Measurements from ENCODE around the gene KIAA1328. TPM values are rescaled to one million over a fixed set of nuclear protein-coding genes. Genes with fewer than 3 reads are reported as not detected.

KIAA1328 gene
- total and polyA plus RNA-seq, 2 donors (not counting 3 experiments of a cell fraction or from before 2014, with no cell fraction given) = 2.7 to 6.5 TPM

- ChIA-PET POLR2A (no interaction called here), CTCF (interaction anchor here (1.4 kb wide), 1 partner anchor 308 kb away, joined by 3 read pairs; no protein-coding TSS in a partner anchor)
- BruUV-seq (replicated peaks) = no TSS peak
- Histone ChIP-seq H3K4me2 (ENCODE audit: insufficient read depth, low read length) (no peak overlapping the region), H3K4me1 (ENCODE audit: control insufficient read depth, extremely low read depth, insufficient read depth, low read length) (no peaks in the 10 kb centered on the region), H3K4me3 (replicated peaks in 1 of 3; ENCODE audit: insufficient read depth in 1 of 3, low read depth in 1 of 3, low read length in 3 of 3) (no peak overlapping the region), H3K27me3 (ENCODE audit: control insufficient read depth in 2 of 2, insufficient read depth in 2 of 2, low read length in 2 of 2) (peaks cover 22% of the 10 kb centered on the region in 2 experiments), H2AFZ (ENCODE audit: low read depth, low read length) (no peak overlapping the region), H3K36me3 (ENCODE audit: control insufficient read depth in 2 of 2, extremely low read depth in 1 of 2, insufficient read depth in 2 of 2, low read length in 2 of 2) (no peaks in the 10 kb centered on the region), H4K20me1 (replicated peaks; ENCODE audit: control insufficient read depth, extremely low read depth, insufficient read depth, low read length) (no peaks in the 10 kb centered on the region), H3K79me2 (ENCODE audit: control insufficient read depth, insufficient read depth, low read length) (no peaks in the 10 kb centered on the region), H3K9me3 (replicated peaks; ENCODE audit: control insufficient read depth, insufficient read depth, low read length) (no peaks in the 10 kb centered on the region), H3K27ac (ENCODE audit: insufficient read depth, low read depth, low read length) (no peak overlapping the region), H3K9me1 (replicated peaks; ENCODE audit: control insufficient read depth, extremely low read depth, insufficient read depth, low read length) (no peaks in the 10 kb centered on the region), H3K9ac (replicated peaks; ENCODE audit: extremely low read depth, insufficient read depth, low read length) (no peak overlapping the region)
- DNase-seq (ENCODE audit: low read depth, low spot score) = no peak
- TF ChIP-seq JUN (IDR thresholded peaks at IDR 0.05; ENCODE audit: borderline replicate concordance, insufficient read depth, insufficient read length, low read depth) (no peak), POLR2A (IDR thresholded peaks at IDR 0.05; ENCODE audit: low read depth, low read length) (no peak)
- dilution Hi-C loops (cut with MboI; ENCODE audit: extremely low pct_ligation_motif_present, low sequenced_read_pairs) (no loop called here), intact Hi-C loops (cut with micrococcal nuclease) (no loop called here)
- FAIRE-seq = no peak
Observed at GRCh38 chr18:37249895-37250618, 421.1 kb downstream of the KIAA1328 start.

DNA sequence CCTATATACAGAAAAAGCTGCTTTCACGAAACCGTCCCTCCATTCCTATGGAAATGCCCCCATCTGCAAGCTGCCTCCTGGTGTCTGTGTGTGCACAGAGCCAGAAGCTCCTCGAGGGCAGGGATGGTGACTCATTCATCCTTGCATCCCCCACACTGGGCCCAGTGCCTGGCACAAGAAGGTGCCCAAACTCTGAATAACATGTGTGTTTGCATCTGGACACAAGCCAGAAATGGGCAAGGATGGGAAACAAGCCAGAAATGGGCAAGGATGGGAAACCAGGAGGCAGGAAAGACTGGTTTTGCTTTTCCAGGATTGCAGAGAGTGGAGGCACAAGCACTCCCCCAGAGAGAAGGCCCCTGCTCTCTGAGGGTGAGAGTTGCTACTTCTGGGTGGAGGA lies 422.8 kb downstream of the KIAA1328 start:
- no peaks in the 10 kb centered on the region for H3K9me3 ChIP-seq (replicated peaks; ENCODE audit: control insufficient read depth, insufficient read depth, low read length)
- H3K9ac ChIP-seq (replicated peaks; ENCODE audit: extremely low read depth, insufficient read depth, low read length) = no peak overlapping the region
- FAIRE-seq = no peak
- ChIA-PET CTCF (no interaction called here), POLR2A (no interaction called here)
- TF ChIP-seq, protein P1, sequence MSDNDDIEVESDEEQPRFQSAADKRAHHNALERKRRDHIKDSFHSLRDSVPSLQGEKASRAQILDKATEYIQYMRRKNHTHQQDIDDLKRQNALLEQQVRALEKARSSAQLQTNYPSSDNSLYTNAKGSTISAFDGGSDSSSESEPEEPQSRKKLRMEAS (IDR thresholded peaks at IDR 0.05; ENCODE audit: insufficient read depth, insufficient read length) = no peak
- TF ChIP-seq, protein P2, sequence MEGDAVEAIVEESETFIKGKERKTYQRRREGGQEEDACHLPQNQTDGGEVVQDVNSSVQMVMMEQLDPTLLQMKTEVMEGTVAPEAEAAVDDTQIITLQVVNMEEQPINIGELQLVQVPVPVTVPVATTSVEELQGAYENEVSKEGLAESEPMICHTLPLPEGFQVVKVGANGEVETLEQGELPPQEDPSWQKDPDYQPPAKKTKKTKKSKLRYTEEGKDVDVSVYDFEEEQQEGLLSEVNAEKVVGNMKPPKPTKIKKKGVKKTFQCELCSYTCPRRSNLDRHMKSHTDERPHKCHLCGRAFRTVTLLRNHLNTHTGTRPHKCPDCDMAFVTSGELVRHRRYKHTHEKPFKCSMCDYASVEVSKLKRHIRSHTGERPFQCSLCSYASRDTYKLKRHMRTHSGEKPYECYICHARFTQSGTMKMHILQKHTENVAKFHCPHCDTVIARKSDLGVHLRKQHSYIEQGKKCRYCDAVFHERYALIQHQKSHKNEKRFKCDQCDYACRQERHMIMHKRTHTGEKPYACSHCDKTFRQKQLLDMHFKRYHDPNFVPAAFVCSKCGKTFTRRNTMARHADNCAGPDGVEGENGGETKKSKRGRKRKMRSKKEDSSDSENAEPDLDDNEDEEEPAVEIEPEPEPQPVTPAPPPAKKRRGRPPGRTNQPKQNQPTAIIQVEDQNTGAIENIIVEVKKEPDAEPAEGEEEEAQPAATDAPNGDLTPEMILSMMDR (IDR thresholded peaks at IDR 0.05; ENCODE audit: extremely low read depth in 1 of 2, insufficient read depth in 1 of 2, low read depth in 1 of 2, low read length in 2 of 2) = no peak
- no peak for TF ChIP-seq MYC (IDR thresholded peaks at IDR 0.05; ENCODE audit: low read depth, low read length)
- TF ChIP-seq POLR2AphosphoS5 (IDR thresholded peaks at IDR 0.05; ENCODE audit: insufficient read depth, low read depth, low read length) = no peak
- TF ChIP-seq JUN (IDR thresholded peaks at IDR 0.05; ENCODE audit: borderline replicate concordance, insufficient read depth, insufficient read length, low read depth) = no peak
- TF ChIP-seq GATA2 (IDR thresholded peaks at IDR 0.05; ENCODE audit: insufficient read depth, insufficient read length, low read depth, low read length) = no peak
- no peak for TF ChIP-seq EZH2 (IDR thresholded peaks at IDR 0.05; ENCODE audit: borderline replicate concordance, low read depth, low read length, severe bottlenecking)
- TF ChIP-seq POLR2A (IDR thresholded peaks at IDR 0.05; ENCODE audit: low read depth, low read length) = no peak
- no peak for TF ChIP-seq FOS (IDR thresholded peaks at IDR 0.05; ENCODE audit: borderline replicate concordance, insufficient read depth, low read length)
- no peaks in the 10 kb centered on the region for H3K79me2 ChIP-seq (ENCODE audit: control insufficient read depth, insufficient read depth, low read length)
- dilution Hi-C loops (cut with MboI; ENCODE audit: extremely low pct_ligation_motif_present, low sequenced_read_pairs) (no loop called here), intact Hi-C loops (cut with micrococcal nuclease) (no loop called here)
- no peaks in the 10 kb centered on the region for H3K36me3 ChIP-seq (ENCODE audit: control insufficient read depth in 2 of 2, extremely low read depth in 1 of 2, insufficient read depth in 2 of 2, low read length in 2 of 2)
- H3K27ac ChIP-seq (ENCODE audit: insufficient read depth, low read depth, low read length) = no peak overlapping the region
- peaks cover 23 to 24% of the 10 kb centered on the region in 2 experiments for H3K27me3 ChIP-seq (ENCODE audit: control insufficient read depth in 2 of 2, insufficient read depth in 2 of 2, low read length in 2 of 2)
- no peak for DNase-seq (ENCODE audit: low read depth, low spot score)
- H3K4me1 ChIP-seq (ENCODE audit: control insufficient read depth, extremely low read depth, insufficient read depth, low read length) = no peaks in the 10 kb centered on the region
- no peaks in the 10 kb centered on the region for H4K20me1 ChIP-seq (replicated peaks; ENCODE audit: control insufficient read depth, extremely low read depth, insufficient read depth, low read length)
- no peaks in the 10 kb centered on the region for H3K9me1 ChIP-seq (replicated peaks; ENCODE audit: control insufficient read depth, extremely low read depth, insufficient read depth, low read length)
- no TSS peak for BruUV-seq (replicated peaks)
- no peak overlapping the region for H3K4me2 ChIP-seq (ENCODE audit: insufficient read depth, low read length)
- no peak overlapping the region for H2AFZ ChIP-seq (ENCODE audit: low read depth, low read length)
- H3K4me3 ChIP-seq (replicated peaks in 1 of 3; ENCODE audit: insufficient read depth in 1 of 3, low read depth in 1 of 3, low read length in 3 of 3) = no peak overlapping the region
